Parathyroid adenoma (tissue), 2 donors: ENCODE measurements around the gene MCC.

Experiments
- H2AFZ ChIP-seq: fragments of 300-600 bp; sonication (generic); one replicate; pipeline ENCODE4 v1.7.0; 2017; ENCODE audit warnings: antibody characterized with exemption, mild to moderate bottlenecking
- H3K27ac ChIP-seq: fragments of 300-600 bp; sonication (generic); one replicate; pipeline ENCODE4 v1.7.0; 2017
- H3K27me3 ChIP-seq: fragments of 300-600 bp; sonication (generic); one replicate; pipeline ENCODE4 v1.7.0; 2017; ENCODE audit warnings: low read length; ENCODE audit not compliant: control insufficient read depth, insufficient read depth
- H3K36me3 ChIP-seq: fragments of 300-600 bp; sonication (generic); one replicate; pipeline ENCODE4 v1.7.0; 2017; ENCODE audit warnings: low read length; ENCODE audit not compliant: control insufficient read depth, insufficient read depth
- H3K4me1 ChIP-seq: fragments of 300-600 bp; sonication (generic); one replicate; pipeline ENCODE4 v1.7.0; 2017; ENCODE audit warnings: control low read depth
- H3K4me2 ChIP-seq: fragments of 300-600 bp; sonication (generic); one replicate; pipeline ENCODE4 v1.7.0; 2017; ENCODE audit warnings: low read length
- H3K4me3 ChIP-seq: fragments of 300-600 bp; sonication (generic); one replicate; pipeline ENCODE4 v1.7.0; 2017; ENCODE audit warnings: low read depth, low read length
- H3K79me2 ChIP-seq: fragments of 300-600 bp; sonication (generic); one replicate; pipeline ENCODE4 v1.7.0; 2017; ENCODE audit warnings: control low read depth
- H3K9ac ChIP-seq: fragments of 300-600 bp; sonication (generic); one replicate; pipeline ENCODE4 v1.7.0; 2017; ENCODE audit warnings: mild to moderate bottlenecking
- H3K9me3 ChIP-seq: fragments of 300-600 bp; sonication (generic); one replicate; pipeline ENCODE4 v1.7.0; 2017; ENCODE audit warnings: low read length; ENCODE audit not compliant: control insufficient read depth
- CTCF ChIP-seq: fragments of 300-600 bp; sonication (generic); IDR thresholded peaks from one replicate; pipeline ENCODE4 v1.7.0; 2017; ENCODE audit warnings: antibody characterized with exemption, mild to moderate bottlenecking
- donor health status: primary hyperparathyroidism.

Gene MCC

GRCh38 chr5:113503146-113503545, 14.9 kb upstream of the MCC start:
- Histone ChIP-seq H2AFZ (no peak overlapping the region), H3K79me2 (no peaks in the 10 kb centered on the region), H3K9me3 (no peaks in the 10 kb centered on the region), H3K4me3 (no peak overlapping the region), H3K4me1 (no peaks in the 10 kb centered on the region), H3K4me2 (no peak overlapping the region), H3K36me3 (no peaks in the 10 kb centered on the region), H3K27ac (no peak overlapping the region), H3K27me3 (no peaks in the 10 kb centered on the region), H3K9ac (no peak overlapping the region)
- no peak for TF ChIP-seq CTCF

DNA sequence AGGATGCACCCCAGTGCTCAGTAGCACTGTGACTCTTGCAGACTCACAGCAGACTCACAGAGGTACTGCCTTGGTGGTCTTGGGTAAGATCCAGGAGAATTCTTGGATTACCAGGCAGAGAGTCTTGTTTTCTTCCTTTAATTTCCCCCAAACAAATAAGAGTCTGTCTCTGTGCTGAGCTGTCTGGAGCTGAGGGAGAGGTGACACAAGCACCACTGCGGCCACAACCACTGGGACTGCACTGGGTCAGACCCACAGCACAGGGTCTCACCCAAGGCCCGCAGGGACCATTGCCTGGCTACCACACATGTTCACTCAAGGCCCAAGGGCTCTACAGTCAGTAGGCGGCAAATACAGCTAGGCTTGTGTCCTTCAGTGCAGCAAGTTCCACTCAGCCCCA, 13.8 kb upstream of the MCC start:
- Histone ChIP-seq H3K27ac (no peak overlapping the region), H3K9ac (no peak overlapping the region), H3K36me3 (no peaks in the 10 kb centered on the region), H3K4me2 (no peak overlapping the region), H3K4me3 (no peak overlapping the region), H3K79me2 (no peaks in the 10 kb centered on the region), H3K4me1 (no peaks in the 10 kb centered on the region), H2AFZ (no peak overlapping the region), H3K27me3 (no peaks in the 10 kb centered on the region), H3K9me3 (no peaks in the 10 kb centered on the region)
- TF ChIP-seq CTCF: no peak

- H3K9me3 ChIP-seq: no peaks in the 10 kb centered on the region
- no peak for TF ChIP-seq CTCF
- H3K27ac ChIP-seq: no peak overlapping the region
- H3K4me1 ChIP-seq: no peaks in the 10 kb centered on the region
- no peak overlapping the region for H3K9ac ChIP-seq
- no peak overlapping the region for H2AFZ ChIP-seq
- H3K36me3 ChIP-seq: no peaks in the 10 kb centered on the region
- no peaks in the 10 kb centered on the region for H3K27me3 ChIP-seq
- no peak overlapping the region for H3K4me3 ChIP-seq
- H3K79me2 ChIP-seq: no peaks in the 10 kb centered on the region
- H3K4me2 ChIP-seq: no peak overlapping the region
These were observed 7.2 kb upstream of the MCC start for GRCh38 chr5:113495422-113495841.

DNA sequence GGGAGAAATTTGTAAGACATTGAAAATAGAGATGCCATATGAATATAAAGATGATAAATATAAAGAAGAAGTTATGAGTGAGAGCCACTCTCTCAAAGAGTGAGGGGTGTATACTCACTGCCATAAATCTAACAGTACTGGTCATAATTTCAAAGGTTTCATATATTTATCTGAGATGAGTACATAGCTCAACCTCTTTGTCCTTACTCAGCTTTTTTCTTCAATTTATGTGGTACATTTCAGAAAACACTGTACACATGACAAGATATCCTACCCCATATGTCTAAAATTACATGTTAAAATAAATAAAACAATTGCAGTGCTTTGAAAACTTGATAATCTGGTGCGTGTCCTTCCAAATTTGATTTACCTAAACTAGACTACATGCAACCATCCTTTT, 5.2 kb upstream of the MCC start:
- no peaks in the 10 kb centered on the region for H3K9me3 ChIP-seq
- H3K36me3 ChIP-seq: no peaks in the 10 kb centered on the region
- H3K4me3 ChIP-seq: no peak overlapping the region
- H3K27me3 ChIP-seq: no peaks in the 10 kb centered on the region
- no peak overlapping the region for H3K9ac ChIP-seq
- TF ChIP-seq CTCF: no peak
- no peaks in the 10 kb centered on the region for H3K4me1 ChIP-seq
- no peak overlapping the region for H3K27ac ChIP-seq
- no peaks in the 10 kb centered on the region for H3K79me2 ChIP-seq
- no peak overlapping the region for H2AFZ ChIP-seq
- H3K4me2 ChIP-seq: no peak overlapping the region

DNA sequence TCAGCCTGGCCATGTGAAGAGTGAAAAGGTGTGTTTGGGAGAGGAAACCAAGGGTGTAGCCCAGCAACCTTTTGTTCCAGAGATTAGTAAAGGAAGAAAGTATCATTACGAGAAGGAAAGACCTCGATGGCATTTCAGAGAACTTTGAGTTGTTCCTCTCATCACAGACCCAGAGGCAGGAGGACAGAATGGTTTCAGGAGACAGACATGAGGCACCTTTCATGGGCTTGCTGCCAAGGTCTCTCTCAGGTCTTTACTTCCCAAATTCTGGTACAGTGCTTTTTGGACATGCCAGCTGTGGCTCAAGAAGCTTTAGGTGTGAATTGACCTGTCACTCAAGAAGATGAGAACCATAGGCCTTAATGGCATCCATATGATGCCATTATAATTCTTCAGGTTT, 2.8 kb upstream of the MCC start:
- no peak overlapping the region for H2AFZ ChIP-seq
- H3K9ac ChIP-seq: no peak overlapping the region
- H3K27ac ChIP-seq: no peak overlapping the region
- no peak for TF ChIP-seq CTCF
- H3K27me3 ChIP-seq: no peaks in the 10 kb centered on the region
- no peaks in the 10 kb centered on the region for H3K79me2 ChIP-seq
- H3K4me1 ChIP-seq: no peaks in the 10 kb centered on the region
- no peaks in the 10 kb centered on the region for H3K9me3 ChIP-seq
- no peaks in the 10 kb centered on the region for H3K36me3 ChIP-seq
- H3K4me2 ChIP-seq: no peak overlapping the region
- no peak overlapping the region for H3K4me3 ChIP-seq
